Amniotic epithelial cell (primary cell): ENCODE results near the gene CACNA2D3.
"Not testable (repeated sequence)": the region's sequence is repeated elsewhere in the genome, so short reads cannot be mapped to it uniquely, and the experiment has no call there.

Experiments
- DNase-seq: peaks from one replicate; pipeline ENCODE4 v3.0.0-alpha.2; 2010; ENCODE audit warnings: low read depth

CACNA2D3 gene

GRCh38 chr3:54464554-54464953, 342.2 kb downstream of the CACNA2D3 start:
- DNase-seq, result not testable (repeated sequence)

- DNase-seq, result no peak
Measured at GRCh38 chr3:54476891-54477290, 354.5 kb downstream of the CACNA2D3 start.

GRCh38 chr3:54481606-54482365, 359.4 kb downstream of the CACNA2D3 start:
- no peak for DNase-seq

GRCh38 chr3:54484334-54484733, 362.0 kb downstream of the CACNA2D3 start:
- DNase-seq, result no peak

GRCh38 chr3:54486317-54486716, 364.0 kb downstream of the CACNA2D3 start:
- DNase-seq, result no peak

GRCh38 chr3:54488297-54488696, 365.9 kb downstream of the CACNA2D3 start:
- no peak for DNase-seq

- no peak for DNase-seq
Measured at GRCh38 chr3:54494209-54494608, 371.9 kb downstream of the CACNA2D3 start.

GRCh38 chr3:54506603-54507002, 384.3 kb downstream of the CACNA2D3 start:
- DNase-seq, result no peak

GRCh38 chr3:54507876-54508460, 385.6 kb downstream of the CACNA2D3 start:
- DNase-seq, result no peak

- no peak for DNase-seq
Measured at GRCh38 chr3:54510506-54510905, 388.2 kb downstream of the CACNA2D3 start.

- DNase-seq, result no peak
Measured at GRCh38 chr3:54511766-54512365, 389.5 kb downstream of the CACNA2D3 start.

GRCh38 chr3:54514006-54514405, 391.7 kb downstream of the CACNA2D3 start:
- DNase-seq, result no peak

- DNase-seq, result no peak
Measured at GRCh38 chr3:54514416-54514815, 392.1 kb downstream of the CACNA2D3 start.

GRCh38 chr3:54515441-54516213, 393.3 kb downstream of the CACNA2D3 start:
- DNase-seq, result no peak

- DNase-seq, result no peak
Measured at GRCh38 chr3:54517424-54517823, 395.1 kb downstream of the CACNA2D3 start.

GRCh38 chr3:54518011-54518675, 395.8 kb downstream of the CACNA2D3 start:
- no peak for DNase-seq

GRCh38 chr3:54519493-54519892, 397.1 kb downstream of the CACNA2D3 start:
- no peak for DNase-seq

GRCh38 chr3:54520060-54520459, 397.7 kb downstream of the CACNA2D3 start:
- no peak for DNase-seq

- no peak for DNase-seq
Measured at GRCh38 chr3:54527521-54527920, 405.2 kb downstream of the CACNA2D3 start.

GRCh38 chr3:54527953-54528352, 405.6 kb downstream of the CACNA2D3 start:
- DNase-seq, result no peak

GRCh38 chr3:54528668-54529067, 406.3 kb downstream of the CACNA2D3 start:
- DNase-seq, result no peak

- DNase-seq, result no peak
Measured at GRCh38 chr3:54530091-54530490, 407.7 kb downstream of the CACNA2D3 start.
